GM12801 (cell line): Measurements from ENCODE around the gene PCID2.

Experiments used
- CTCF ChIP-seq: IDR thresholded peaks from one replicate; pipeline ENCODE4 v1.5.1; 2011; ENCODE audit warnings: control low read depth; ENCODE audit not compliant: insufficient read length; ENCODE audit errors: extremely low read depth

The PCID2 gene

GRCh38 chr13:113140677-113141600, 67.5 kb downstream of the PCID2 start:
- no peak for TF ChIP-seq CTCF

GRCh38 chr13:113139577-113139976, 68.9 kb downstream of the PCID2 start:
- no peak for TF ChIP-seq CTCF

- no peak for TF ChIP-seq CTCF
Measured at GRCh38 chr13:113138792-113139551, 69.5 kb downstream of the PCID2 start.

GRCh38 chr13:113137691-113138298, 70.7 kb downstream of the PCID2 start:
- no peak for TF ChIP-seq CTCF

GRCh38 chr13:113135281-113135760, 73.1 kb downstream of the PCID2 start:
- no peak for TF ChIP-seq CTCF

- no peak for TF ChIP-seq CTCF
Measured at GRCh38 chr13:113129921-113130750, 78.3 kb downstream of the PCID2 start.
